HepG2 (cell line): ENCODE data around the gene GTF2A1L. TPM values are rescaled to one million over a fixed set of nuclear protein-coding genes. Genes with fewer than 3 reads are reported as not detected.
A peak's percentile ranks its signal among the peaks of the same experiment; 100 is the strongest.

Source experiments
- ATAC-seq: fragments of 200-7000 bp; cut with Tn5 transposase; 3 replicates; pipeline ENCODE4 v1.9.1; 2020; ENCODE audit warnings: mild to moderate bottlenecking, moderate library complexity
- BruUV-seq: library from RNA; stranded (reverse); fragments of 400-500 nt; replicated peaks from 2 replicates; lab custom pipeline; 2021; lab: Mats Ljungman, UMichigan
- CTCF ChIA-PET: fragments of 300-600 bp; formaldehyde crosslinking; extraction: SDS; loops from one replicate; lab custom pipeline; 2021; ENCODE audit warnings: low total read pairs, inconsistent platforms, low intra/inter-chr PET ratio; lab: Yijun Ruan, JAX
- POLR2A ChIA-PET: fragments of 350-600 bp; sonication (Branson Sonifier 250); formaldehyde crosslinking; loops from one replicate; lab custom pipeline; 2020; ENCODE audit warnings: antibody characterized with exemption, inconsistent platforms; lab: Yijun Ruan, JAX
- DNase-seq: peaks from one replicate; pipeline ENCODE4 v3.0.0-alpha.2; 2015; ENCODE audit warnings: low spot score
- FAIRE-seq: peaks from 3 replicates; lab custom pipeline; 2011; peaks lifted over from hg19 to GRCh38; lab: Jason Lieb, UNC
- H2AFZ ChIP-seq: one replicate; pipeline ENCODE4 v1.6.1; 2011; ENCODE audit warnings: low read length, inconsistent platforms
- H3K27ac ChIP-seq: fragments of 300-600 bp; 3 replicates; pipeline ENCODE4 v1.8.0; 2011; ENCODE audit warnings: mixed run types, mild to moderate bottlenecking, mixed read lengths, low read length, inconsistent platforms; ENCODE audit not compliant: insufficient read depth; ENCODE audit errors: extremely low read length
- H3K27me3 ChIP-seq, 2 experiments: fragments of 200-600 bp in 1 of 2; 2 replicates in 1 of 2; 3 replicates in 1 of 2; pipeline versions ENCODE4 v1.6.0 to v1.8.0; 2011; ENCODE audit warnings: low read length in 2 of 2, mild to moderate bottlenecking in 2 of 2, moderate library complexity in 2 of 2, inconsistent platforms in 1 of 2; ENCODE audit not compliant: insufficient read depth in 2 of 2, control insufficient read depth in 1 of 2
- H3K36me3 ChIP-seq, 2 experiments: fragments of 200-600 bp in 1 of 2; replicated peaks in 1 of 2; 2 replicates in 1 of 2; 3 replicates in 1 of 2; pipeline versions ENCODE4 v1.5.1 to v1.8.0; 2011; ENCODE audit warnings: low read length in 2 of 2, inconsistent platforms in 1 of 2; ENCODE audit not compliant: insufficient read depth in 2 of 2, control insufficient read depth in 1 of 2
- H3K4me1 ChIP-seq: 2 replicates; pipeline ENCODE4 v1.5.1; 2012; ENCODE audit warnings: low read length, inconsistent platforms; ENCODE audit not compliant: insufficient read depth
- H3K4me2 ChIP-seq: 2 replicates; pipeline ENCODE4 v1.6.0; 2011; ENCODE audit warnings: low read depth, low read length, inconsistent platforms
- H3K4me3 ChIP-seq, 3 experiments: fragments of 200-600 bp in 1 of 3; sonication (generic), shearing (Covaris generic) in 1 of 3; replicated peaks in 1 of 3; 2 replicates each; pipeline ENCODE4 v1.5.1; 2011 to 2016; ENCODE audit warnings: low read length in 3 of 3, inconsistent platforms in 2 of 3, low read depth in 2 of 3, mild to moderate bottlenecking in 2 of 3, control low read depth in 1 of 3, mixed read lengths in 1 of 3; ENCODE audit not compliant: insufficient read depth in 1 of 3
- H3K79me2 ChIP-seq: one replicate; pipeline ENCODE4 v1.6.1; 2011; ENCODE audit warnings: low read length, inconsistent platforms; ENCODE audit not compliant: insufficient read depth
- H3K9ac ChIP-seq: 2 replicates; pipeline ENCODE4 v1.6.0; 2011; ENCODE audit warnings: mild to moderate bottlenecking, low read depth, low read length, inconsistent platforms; ENCODE audit not compliant: insufficient read depth
- H3K9me3 ChIP-seq: 2 replicates; pipeline ENCODE4 v1.5.1; 2012; ENCODE audit warnings: mild to moderate bottlenecking, low read length
- H4K20me1 ChIP-seq: 2 replicates; pipeline ENCODE4 v1.6.0; 2011; ENCODE audit warnings: inconsistent platforms, mild to moderate bottlenecking, low read length, moderate library complexity; ENCODE audit not compliant: insufficient read depth
- CBX5 ChIP-seq: sonication (generic); formaldehyde crosslinking; IDR thresholded peaks from 2 replicates; pipeline ENCODE4 v1.4.0; 2020; ENCODE audit warnings: missing genetic modification reagents, borderline replicate concordance
- EED ChIP-seq: sonication (generic); formaldehyde crosslinking; IDR thresholded peaks from 2 replicates; pipeline ENCODE4 v1.5.0; 2020; ENCODE audit warnings: mild to moderate bottlenecking, missing genetic modification reagents
- FOXO1 ChIP-seq: sonication (generic); formaldehyde crosslinking; IDR thresholded peaks from 2 replicates; pipeline ENCODE4 v1.4.0; 2020; ENCODE audit warnings: missing genetic modification reagents
- FOXP1 ChIP-seq, 2 experiments: fragments of 450-650 bp in 1 of 2; IDR thresholded peaks; 2 replicates each; pipeline ENCODE4 v1.6.1; 2017 to 2018; ENCODE audit warnings: antibody characterized with exemption in 1 of 2
- GATAD2A ChIP-seq: IDR thresholded peaks from 2 replicates; pipeline ENCODE4 v1.6.1; 2016
- KDM5B ChIP-seq: sonication (generic); formaldehyde crosslinking; IDR thresholded peaks from 2 replicates; pipeline ENCODE4 v1.4.0; 2020; ENCODE audit warnings: missing genetic modification reagents, mild to moderate bottlenecking, borderline replicate concordance
- KLF9 ChIP-seq: IDR thresholded peaks from 2 replicates; pipeline ENCODE4 v1.6.1; 2016; ENCODE audit warnings: low read depth
- NR1H2 ChIP-seq: sonication (generic); formaldehyde crosslinking; IDR thresholded peaks from 2 replicates; pipeline ENCODE4 v1.8.1; 2022; ENCODE audit warnings: low read depth, missing genetic modification reagents, borderline replicate concordance
- PATZ1 ChIP-seq: sonication (generic); formaldehyde crosslinking; IDR thresholded peaks from 2 replicates; pipeline ENCODE4 v1.4.0; 2020; ENCODE audit warnings: missing genetic modification reagents
- PREB ChIP-seq: sonication (generic); formaldehyde crosslinking; IDR thresholded peaks from 2 replicates; pipeline ENCODE4 v1.4.0; 2020; ENCODE audit warnings: missing genetic modification reagents
- RERE ChIP-seq: IDR thresholded peaks from 2 replicates; pipeline ENCODE4 v1.6.1; 2016; ENCODE audit warnings: low read depth, missing genetic modification reagents, missing compliant biosample characterization
- RFXAP ChIP-seq: sonication (generic); formaldehyde crosslinking; IDR thresholded peaks from 2 replicates; pipeline ENCODE4 v1.4.0; 2020; ENCODE audit warnings: missing genetic modification reagents, borderline replicate concordance
- SAP130 ChIP-seq: IDR thresholded peaks from 2 replicates; pipeline ENCODE4 v1.6.1; 2016; ENCODE audit warnings: low read depth
- ZNF317 ChIP-seq: sonication (generic); formaldehyde crosslinking; IDR thresholded peaks from 2 replicates; pipeline ENCODE4 v1.5.0; 2020; ENCODE audit warnings: mild to moderate bottlenecking, missing genetic modification reagents
- ZNF598 ChIP-seq: sonication (generic); formaldehyde crosslinking; IDR thresholded peaks from 2 replicates; pipeline ENCODE4 v1.5.1; 2020; ENCODE audit warnings: mild to moderate bottlenecking, missing genetic modification reagents, borderline replicate concordance
- ZNF768 ChIP-seq: sonication (generic); formaldehyde crosslinking; IDR thresholded peaks from 2 replicates; pipeline ENCODE4 v1.4.0; 2020; ENCODE audit warnings: missing genetic modification reagents
- WGBS: methylation state at CpG from one replicate; pipeline ENCODE4 v1.1.6; 2017; ENCODE audit warnings: low lambda C conversion rate; 5-methylcytosine and 5-hydroxymethylcytosine counted together
- in situ Hi-C: cut with HindIII; loops from 2 replicates; pipeline ENCODE4 v1.10.0; 2017; ENCODE audit warnings: low pct_unique_long_range_greater_than_20kb; ENCODE audit not compliant: extremely low pct_ligation_motif_present
- intact Hi-C: fragments of 100-400 bp; cut with micrococcal nuclease; formaldehyde crosslinking; loops from one replicate; pipeline ENCODE4 v1.10.0; 2022; ENCODE audit not compliant: unreplicated experiment
- polyA plus RNA-seq, 8 experiments: library from polyadenylated mRNA; depleted of rRNA in 3 of 8; stranded (reverse) in 7 of 8; unstranded in 1 of 8; fragments of >200 nt; fragmentation: Illumina TruSeq in 4 of 8; extraction: Trizol in 4 of 8; gene quantifications; 2 replicates each; pipeline versions ENCODE4 v1.2.1 to v1.2.3, GENCODE V29; 2011 to 2016; ENCODE audit warnings: low read depth in 4 of 8, missing spikeins in 1 of 8, mixed read lengths in 1 of 8; ENCODE audit not compliant: insufficient read depth in 1 of 8
- total RNA-seq, 5 experiments: library from RNA; depleted of rRNA; stranded (reverse); fragments of >200 nt; fragmentation: Illumina TruSeq; extraction: Trizol; gene quantifications; 2 replicates each; pipeline ENCODE4 v1.2.3, GENCODE V29; 2016; ENCODE audit warnings: low read depth in 1 of 5

GTF2A1L gene
- total and polyA plus RNA-seq, 2 of the 13 experiments (the other 11 are each of a cell fraction or from before 2014, with no cell fraction given) = not detected

- no TSS peak for BruUV-seq
- ChIA-PET POLR2A (no interaction called here), CTCF (no interaction called here)
- in situ Hi-C loops = no loop called here
- peaks cover 12% of the 10 kb centered on the region for H3K4me1 ChIP-seq
- H3K4me3 ChIP-seq = no peak overlapping the region
- no peaks in the 10 kb centered on the region for H4K20me1 ChIP-seq
- H3K4me2 ChIP-seq = peak overlapping the region; percentile 40
- FAIRE-seq = peak; percentile 70
- no peaks in the 10 kb centered on the region for H3K27me3 ChIP-seq
- H3K36me3 ChIP-seq = no peaks in the 10 kb centered on the region
- DNase-seq = peak; percentile 90
- H3K27ac ChIP-seq = no peak overlapping the region
- H3K9ac ChIP-seq = no peak overlapping the region
- ATAC-seq = peak; percentile 100
- H3K9me3 ChIP-seq = no peaks in the 10 kb centered on the region
- WGBS = 7% methylated on average over 5 of the region's 5 CpGs
- intact Hi-C loops = no loop called here
- H3K79me2 ChIP-seq = no peaks in the 10 kb centered on the region
- H2AFZ ChIP-seq = no peak overlapping the region
- TF ChIP-seq ZNF598 (peak; percentile 39; the same call in 1 of the 2 replicates), CBX5 (CRISPR knock-in tag) (peak; percentile 82; the same call in 1 of the 2 replicates), KLF9 (CRISPR knock-in tag) (no peak), KDM5B (no peak), RFXAP (CRISPR knock-in tag) (no peak), ZNF317 (CRISPR knock-in tag) (no peak), SAP130 (peak; percentile 50; the same call in 1 of the 2 replicates), NR1H2 (CRISPR knock-in tag) (no peak), FOXO1 (CRISPR knock-in tag) (0 out of 2 replicates have a peak, but pooled peaks have one; percentile 14), RERE (no peak), GATAD2A (CRISPR knock-in tag) (peak; percentile 58), FOXP1 (IDR thresholded peaks at IDR 0.05) (no peak), FOXP1 (CRISPR knock-in tag; IDR thresholded peaks at IDR 0.05) (0 out of 2 replicates have a peak, but pooled peaks have one; percentile 34), ZNF768 (CRISPR knock-in tag) (peak; percentile 73; the same call in 1 of the 2 replicates), PATZ1 (CRISPR knock-in tag) (peak; percentile 32; the same call in 1 of the 2 replicates), EED (no peak), PREB (CRISPR knock-in tag) (no peak)
These were observed 44.8 kb upstream of the GTF2A1L start for GRCh38 chr2:48572816-48573215.
